ENCODE data around the gene LRRC46. TPM values are rescaled to one million over a fixed set of nuclear protein-coding genes. Genes with fewer than 3 reads are reported as not detected.

Gene LRRC46
- total and polyA plus RNA-seq, 10 of the 15 experiments (the other 5 are each of a cell fraction or from before 2014, with no cell fraction given), result 0.15 to 1.8 (median 0.38) TPM; not detected in 1

DNA sequence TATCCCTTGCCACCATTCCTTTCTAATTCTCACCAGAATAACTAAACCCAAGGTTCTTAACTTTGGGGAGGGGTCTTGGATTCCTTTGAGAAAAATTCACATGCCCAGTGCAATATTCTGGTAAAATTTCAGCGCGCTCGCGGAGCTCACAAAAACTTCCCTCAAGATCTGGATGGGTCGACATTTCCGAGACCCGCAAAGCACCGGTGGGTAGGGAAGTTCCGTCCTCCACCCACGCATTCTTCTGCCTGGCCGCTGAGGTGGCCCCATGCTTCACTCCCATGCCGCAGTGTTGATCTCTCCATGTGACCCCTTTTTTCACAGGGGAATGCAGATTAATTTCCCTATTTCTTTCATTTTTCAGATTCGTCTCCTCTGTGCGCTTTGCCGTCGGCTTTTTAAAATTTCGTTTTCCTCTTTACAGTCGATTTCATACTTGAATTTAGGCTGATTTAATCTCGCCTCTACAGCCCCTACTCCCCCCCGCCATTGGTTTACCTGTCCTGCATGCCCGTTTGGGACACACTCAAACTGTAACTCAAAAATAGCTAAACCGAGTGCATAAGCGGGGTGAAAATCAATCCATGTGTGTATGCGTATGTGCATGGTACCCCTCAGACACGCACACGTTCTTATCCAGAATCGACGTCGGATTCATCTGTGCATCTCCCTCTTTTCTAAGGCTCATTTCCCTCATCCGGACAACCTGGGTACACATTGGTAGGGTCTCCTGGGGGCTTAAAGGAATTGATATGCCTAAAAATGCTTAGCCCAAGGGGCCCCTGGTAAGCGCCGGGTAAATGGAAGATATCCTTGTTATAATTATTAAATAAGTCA lies 20.9 kb downstream of the LRRC46 start (continued):
- TF ChIP-seq CHD1 (IDR thresholded peaks at IDR 0.05; ENCODE audit: low read depth, low read length) (no peak), SUZ12 (IDR thresholded peaks at IDR 0.05; ENCODE audit: unreplicated experiment) (peak; percentile 45), HDAC2 (IDR thresholded peaks at IDR 0.05) (no peak), RUNX3 (IDR thresholded peaks at IDR 0.05; ENCODE audit: low read length) (peak; percentile 31; the same call in 1 of the 2 replicates), EGR1 (IDR thresholded peaks at IDR 0.05; ENCODE audit: borderline replicate concordance in 1 of 2, low read depth in 2 of 2, low read length in 2 of 2) (peak; percentile 38 to 92), ATF7 (IDR thresholded peaks at IDR 0.05; ENCODE audit: low read depth) (no peak), CREM (IDR thresholded peaks at IDR 0.05; ENCODE audit: low read depth) (no peak), YY1 (IDR thresholded peaks at IDR 0.05; ENCODE audit: low read depth, low read length) (no peak)
- TF ChIP-seq, protein P1, sequence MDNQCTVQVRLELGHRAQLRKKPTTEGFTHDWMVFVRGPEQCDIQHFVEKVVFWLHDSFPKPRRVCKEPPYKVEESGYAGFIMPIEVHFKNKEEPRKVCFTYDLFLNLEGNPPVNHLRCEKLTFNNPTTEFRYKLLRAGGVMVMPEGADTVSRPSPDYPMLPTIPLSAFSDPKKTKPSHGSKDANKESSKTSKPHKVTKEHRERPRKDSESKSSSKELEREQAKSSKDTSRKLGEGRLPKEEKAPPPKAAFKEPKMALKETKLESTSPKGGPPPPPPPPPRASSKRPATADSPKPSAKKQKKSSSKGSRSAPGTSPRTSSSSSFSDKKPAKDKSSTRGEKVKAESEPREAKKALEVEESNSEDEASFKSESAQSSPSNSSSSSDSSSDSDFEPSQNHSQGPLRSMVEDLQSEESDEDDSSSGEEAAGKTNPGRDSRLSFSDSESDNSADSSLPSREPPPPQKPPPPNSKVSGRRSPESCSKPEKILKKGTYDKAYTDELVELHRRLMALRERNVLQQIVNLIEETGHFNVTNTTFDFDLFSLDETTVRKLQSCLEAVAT (IDR thresholded peaks at IDR 0.05), result 0 out of 2 replicates have a peak, but pooled peaks have one; percentile 16
- TF ChIP-seq, protein P2, sequence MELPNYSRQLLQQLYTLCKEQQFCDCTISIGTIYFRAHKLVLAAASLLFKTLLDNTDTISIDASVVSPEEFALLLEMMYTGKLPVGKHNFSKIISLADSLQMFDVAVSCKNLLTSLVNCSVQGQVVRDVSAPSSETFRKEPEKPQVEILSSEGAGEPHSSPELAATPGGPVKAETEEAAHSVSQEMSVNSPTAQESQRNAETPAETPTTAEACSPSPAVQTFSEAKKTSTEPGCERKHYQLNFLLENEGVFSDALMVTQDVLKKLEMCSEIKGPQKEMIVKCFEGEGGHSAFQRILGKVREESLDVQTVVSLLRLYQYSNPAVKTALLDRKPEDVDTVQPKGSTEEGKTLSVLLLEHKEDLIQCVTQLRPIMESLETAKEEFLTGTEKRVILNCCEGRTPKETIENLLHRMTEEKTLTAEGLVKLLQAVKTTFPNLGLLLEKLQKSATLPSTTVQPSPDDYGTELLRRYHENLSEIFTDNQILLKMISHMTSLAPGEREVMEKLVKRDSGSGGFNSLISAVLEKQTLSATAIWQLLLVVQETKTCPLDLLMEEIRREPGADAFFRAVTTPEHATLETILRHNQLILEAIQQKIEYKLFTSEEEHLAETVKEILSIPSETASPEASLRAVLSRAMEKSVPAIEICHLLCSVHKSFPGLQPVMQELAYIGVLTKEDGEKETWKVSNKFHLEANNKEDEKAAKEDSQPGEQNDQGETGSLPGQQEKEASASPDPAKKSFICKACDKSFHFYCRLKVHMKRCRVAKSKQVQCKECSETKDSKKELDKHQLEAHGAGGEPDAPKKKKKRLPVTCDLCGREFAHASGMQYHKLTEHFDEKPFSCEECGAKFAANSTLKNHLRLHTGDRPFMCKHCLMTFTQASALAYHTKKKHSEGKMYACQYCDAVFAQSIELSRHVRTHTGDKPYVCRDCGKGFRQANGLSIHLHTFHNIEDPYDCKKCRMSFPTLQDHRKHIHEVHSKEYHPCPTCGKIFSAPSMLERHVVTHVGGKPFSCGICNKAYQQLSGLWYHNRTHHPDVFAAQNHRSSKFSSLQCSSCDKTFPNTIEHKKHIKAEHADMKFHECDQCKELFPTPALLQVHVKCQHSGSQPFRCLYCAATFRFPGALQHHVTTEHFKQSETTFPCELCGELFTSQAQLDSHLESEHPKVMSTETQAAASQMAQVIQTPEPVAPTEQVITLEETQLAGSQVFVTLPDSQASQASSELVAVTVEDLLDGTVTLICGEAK (IDR thresholded peaks at IDR 0.05; ENCODE audit: borderline replicate concordance), result no peak
